Heart left ventricle (tissue), 16 donors: ENCODE results near the gene PHACTR1. TPM values are rescaled to one million over a fixed set of nuclear protein-coding genes. Genes with fewer than 3 reads are reported as not detected.
A peak's percentile ranks its signal among the peaks of the same experiment; 100 is the strongest.

Experiments used
- ATAC-seq, 4 donors: fragments of 200-7000 bp; cut with Tn5 transposase; one replicate each; pipeline ENCODE4 v1.9.1; 2020 to 2022; ENCODE audit warnings: moderate library complexity in 4 of 4, mild to moderate bottlenecking in 3 of 4, moderate number of reproducible peaks in 1 of 4
- DNase-seq, 5 donors: peaks; one replicate each; pipeline ENCODE4 v3.0.0-alpha.2; 2020
- H3K27ac ChIP-seq, 12 donors: fragments of 200-600 bp; sonication (generic) in 4 of 12; one replicate each; pipeline versions ENCODE4 v1.5.0 to v1.8.0; 2016 to 2022; ENCODE audit warnings: mild to moderate bottlenecking in 2 of 12
- H3K27me3 ChIP-seq, 9 donors: fragments of 200-600 bp; sonication (generic) in 2 of 9; one replicate each; pipeline versions ENCODE4 v1.5.1 to v1.8.0; 2016 to 2022; ENCODE audit warnings: mild to moderate bottlenecking in 3 of 9
- H3K36me3 ChIP-seq, 9 donors: fragments of 200-600 bp; sonication (generic) in 2 of 9; one replicate each; pipeline versions ENCODE4 v1.5.0 to v1.8.0; 2018 to 2022; ENCODE audit warnings: mild to moderate bottlenecking in 2 of 9
- H3K4me1 ChIP-seq, 12 donors: fragments of 200-600 bp; sonication (generic) in 4 of 12; one replicate each; pipeline versions ENCODE4 v1.5.0 to v1.8.0; 2016 to 2022; ENCODE audit warnings: mild to moderate bottlenecking in 3 of 12
- H3K4me3 ChIP-seq, 12 donors: fragments of 200-600 bp; sonication (generic) in 4 of 12; one replicate each; pipeline versions ENCODE4 v1.5.0 to v1.8.0; 2017 to 2022; ENCODE audit warnings: mild to moderate bottlenecking in 9 of 12, moderate library complexity in 4 of 12
- H3K9me3 ChIP-seq, 12 donors: fragments of 200-600 bp; sonication (generic) in 4 of 12; one replicate each; pipeline versions ENCODE4 v1.5.0 to v1.8.0; 2016 to 2022; ENCODE audit warnings: mild to moderate bottlenecking in 1 of 12
- CTCF ChIP-seq, 12 donors: fragments of 200-600 bp; sonication (generic) in 4 of 12; IDR thresholded peaks; one replicate each; pipeline versions ENCODE4 v1.5.0 to v1.8.0; 2018 to 2022; ENCODE audit warnings: antibody characterized with exemption in 12 of 12, mild to moderate bottlenecking in 5 of 12
- POLR2A ChIP-seq, 2 donors: fragments of 450-650 bp; IDR thresholded peaks; one replicate each; pipeline ENCODE4 v1.6.1; 2017; ENCODE audit warnings: antibody characterized with exemption in 2 of 2, mild to moderate bottlenecking in 2 of 2, moderate library complexity in 2 of 2
- WGBS, 4 donors: extraction: QIAGEN DNeasy Blood & Tissue Kit in 2 of 4; methylation state at CpG; one replicate each; pipeline versions ENCODE4 v1.1.5 to v1.1.7; 2013 to 2018; 5-methylcytosine and 5-hydroxymethylcytosine counted together
- intact Hi-C, 10 donors: fragments of 100-400 bp; cut with DNase I; formaldehyde crosslinking; loops; one replicate each; pipeline versions ENCODE4 v1.11.1 to v1.14.2; 2022
- polyA plus RNA-seq, 2 donors: library from polyadenylated mRNA; stranded (reverse); fragments of 200-250 nt; gene quantifications; one replicate each; pipeline ENCODE4 v1.2.3, GENCODE V29; 2013
- total RNA-seq, 9 donors: library from RNA; depleted of rRNA in 2 of 9; stranded (reverse); fragments of >200 nt in 2 of 9; fragmentation: NEBNext Ultra II Directional in 3 of 9; extraction: Animal tissue kit (Norgen Biotek cat#: 25700) in 3 of 9; gene quantifications; one replicate each; pipeline versions ENCODE4 v1.1.0 to v1.2.4, GENCODE V29; 2016 to 2023
- donor health status: ischemic (EF 13 %, LVEDD 7.1; RV severe dilation, severe dysfunction).
- donor health status: healthy with polysubstance abuse.
- donor health status: DM: no; HTN: yes; CAD: no.
- donor health status: DM: no; HTN: no; CAD: no.
- donor health status: ischemic (EF 25% LVEDD 6.9; RV normal size, moderate dysfunction).
- donor health status: ischemic (EF 25% LVEDD 5.7; RV mildly dilated, moderate dysfunction).
- donor health status: healthy.
- donor health status: DM: yes; HTN: yes; CAD: no.
- donor health status: ischemic (EF 35%, LVEDD 5.7; RV mildly dilated, moderate dysfunction).
- donor health status: nonischemic (EF 11% LVEDD 7.7; RV severe dilation, severe dysfunction).
- donor health status: DM: yes; HTN: yes; CAD: no.
- donor health status: PGD.
- donor health status: ischemic (EF 29% LVEDD 5.4; RV normal size, mild dysfunction).
- donor health status: nonischemic (EF 23%, LVEDD 6.1; RV moderate dilation, normal function).

The PHACTR1 gene
- total and polyA plus RNA-seq, 11 donors, result 21.2 to 238 (median 87.4) TPM

- TF ChIP-seq CTCF (IDR thresholded peaks at IDR 0.05) (no peak), POLR2A (IDR thresholded peaks at IDR 0.05) (no peak)
- Histone ChIP-seq H3K27ac (peak overlapping the region in 1 of 12 donors; percentile 55), H3K4me3 (no peak overlapping the region), H3K4me1 (peaks cover 8 to 85% (median 42%) of the 10 kb centered on the region in 12 donors), H3K27me3 (no peaks in the 10 kb centered on the region), H3K9me3 (no peaks in the 10 kb centered on the region), H3K36me3 (no peaks in the 10 kb centered on the region)
- DNase-seq, result no peak
- 71 to 75% (median 74%) methylated on average over 5 of the region's 5 CpGs for WGBS, 4 donors
- ATAC-seq, result no peak
- intact Hi-C loops, result loop anchor here in 1 of 10 donors (10.0 kb wide), 1 partner anchor 58 kb away; no protein-coding TSS in a partner anchor
These were observed 356.2 kb downstream of the PHACTR1 start for GRCh38 chr6:13072686-13073347.

GRCh38 chr6:13074415-13075140 is 358.0 kb downstream of the PHACTR1 start:
- no peak for TF ChIP-seq CTCF (IDR thresholded peaks at IDR 0.05)
- TF ChIP-seq POLR2A (IDR thresholded peaks at IDR 0.05), result no peak
- no peak for DNase-seq
- Histone ChIP-seq H3K9me3 (no peaks in the 10 kb centered on the region), H3K36me3 (no peaks in the 10 kb centered on the region), H3K4me1 (peaks cover 7 to 83% (median 42%) of the 10 kb centered on the region in 12 donors), H3K4me3 (no peak overlapping the region), H3K27ac (no peak overlapping the region), H3K27me3 (no peaks in the 10 kb centered on the region)
- no peak for ATAC-seq
- intact Hi-C loops, result loop anchor here in 1 of 10 donors (10.0 kb wide), 1 partner anchor 60 kb away; no protein-coding TSS in a partner anchor
- WGBS, 4 donors, result 87 to 92% (median 89%) methylated on average over 3 of the region's 3 CpGs

GRCh38 chr6:13075141-13075845 is 358.7 kb downstream of the PHACTR1 start:
- intact Hi-C loops, result loop anchor here in 1 of 10 donors (10.0 kb wide), 1 partner anchor 60 kb away; no protein-coding TSS in a partner anchor
- peaks cover 7 to 83% (median 44%) of the 10 kb centered on the region in 12 donors for H3K4me1 ChIP-seq
- H3K36me3 ChIP-seq, result no peaks in the 10 kb centered on the region
- ATAC-seq (no peak), DNase-seq (no peak)
- H3K27ac ChIP-seq, result peak overlapping the region in 4 of 12 donors; percentile 11 to 45 (median 20)
- no peaks in the 10 kb centered on the region for H3K9me3 ChIP-seq
- no peaks in the 10 kb centered on the region for H3K27me3 ChIP-seq
- WGBS, 4 donors, result 69 to 81% (median 75%) methylated on average over 7 of the region's 7 CpGs
- no peak overlapping the region for H3K4me3 ChIP-seq
- no peak for TF ChIP-seq CTCF (IDR thresholded peaks at IDR 0.05)
- TF ChIP-seq POLR2A (IDR thresholded peaks at IDR 0.05), result no peak
